Measurements from ENCODE around the gene INPP5K.

INPP5K gene

GRCh38 chr17:1535737-1536136, 19.3 kb upstream of the INPP5K start:
- TF ChIP-seq TAF1 (IDR thresholded peaks at IDR 0.05; ENCODE audit: borderline replicate concordance, insufficient read depth, low read length) = no peak
- no peak for TF ChIP-seq FOXP2 (optimal IDR thresholded peaks at IDR 0.05; ENCODE audit: borderline replicate concordance, extremely low read depth, extremely low read length, insufficient read depth)
- no peak for TF ChIP-seq POLR2AphosphoS5 (IDR thresholded peaks at IDR 0.05; ENCODE audit: low read depth, low read length)
- TF ChIP-seq, protein P1, sequence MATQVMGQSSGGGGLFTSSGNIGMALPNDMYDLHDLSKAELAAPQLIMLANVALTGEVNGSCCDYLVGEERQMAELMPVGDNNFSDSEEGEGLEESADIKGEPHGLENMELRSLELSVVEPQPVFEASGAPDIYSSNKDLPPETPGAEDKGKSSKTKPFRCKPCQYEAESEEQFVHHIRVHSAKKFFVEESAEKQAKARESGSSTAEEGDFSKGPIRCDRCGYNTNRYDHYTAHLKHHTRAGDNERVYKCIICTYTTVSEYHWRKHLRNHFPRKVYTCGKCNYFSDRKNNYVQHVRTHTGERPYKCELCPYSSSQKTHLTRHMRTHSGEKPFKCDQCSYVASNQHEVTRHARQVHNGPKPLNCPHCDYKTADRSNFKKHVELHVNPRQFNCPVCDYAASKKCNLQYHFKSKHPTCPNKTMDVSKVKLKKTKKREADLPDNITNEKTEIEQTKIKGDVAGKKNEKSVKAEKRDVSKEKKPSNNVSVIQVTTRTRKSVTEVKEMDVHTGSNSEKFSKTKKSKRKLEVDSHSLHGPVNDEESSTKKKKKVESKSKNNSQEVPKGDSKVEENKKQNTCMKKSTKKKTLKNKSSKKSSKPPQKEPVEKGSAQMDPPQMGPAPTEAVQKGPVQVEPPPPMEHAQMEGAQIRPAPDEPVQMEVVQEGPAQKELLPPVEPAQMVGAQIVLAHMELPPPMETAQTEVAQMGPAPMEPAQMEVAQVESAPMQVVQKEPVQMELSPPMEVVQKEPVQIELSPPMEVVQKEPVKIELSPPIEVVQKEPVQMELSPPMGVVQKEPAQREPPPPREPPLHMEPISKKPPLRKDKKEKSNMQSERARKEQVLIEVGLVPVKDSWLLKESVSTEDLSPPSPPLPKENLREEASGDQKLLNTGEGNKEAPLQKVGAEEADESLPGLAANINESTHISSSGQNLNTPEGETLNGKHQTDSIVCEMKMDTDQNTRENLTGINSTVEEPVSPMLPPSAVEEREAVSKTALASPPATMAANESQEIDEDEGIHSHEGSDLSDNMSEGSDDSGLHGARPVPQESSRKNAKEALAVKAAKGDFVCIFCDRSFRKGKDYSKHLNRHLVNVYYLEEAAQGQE (IDR thresholded peaks at IDR 0.05; ENCODE audit: insufficient read depth in 1 of 2, low read depth in 2 of 2, low read length in 2 of 2) = no peak
- TF ChIP-seq SIN3A (IDR thresholded peaks at IDR 0.05; ENCODE audit: borderline replicate concordance, insufficient read depth, low read length) = no peak

- TF ChIP-seq FOXP2 (optimal IDR thresholded peaks at IDR 0.05; ENCODE audit: borderline replicate concordance, extremely low read depth, extremely low read length, insufficient read depth) (no peak), SIN3A (IDR thresholded peaks at IDR 0.05; ENCODE audit: borderline replicate concordance, insufficient read depth, low read length) (no peak), TAF1 (IDR thresholded peaks at IDR 0.05; ENCODE audit: borderline replicate concordance, insufficient read depth, low read length) (no peak), POLR2AphosphoS5 (IDR thresholded peaks at IDR 0.05; ENCODE audit: low read depth, low read length) (no peak)
- TF ChIP-seq, protein P1 (IDR thresholded peaks at IDR 0.05; ENCODE audit: insufficient read depth in 1 of 2, low read depth in 2 of 2, low read length in 2 of 2) = no peak
Measured at GRCh38 chr17:1533661-1534325, 17.4 kb upstream of the INPP5K start.

DNA sequence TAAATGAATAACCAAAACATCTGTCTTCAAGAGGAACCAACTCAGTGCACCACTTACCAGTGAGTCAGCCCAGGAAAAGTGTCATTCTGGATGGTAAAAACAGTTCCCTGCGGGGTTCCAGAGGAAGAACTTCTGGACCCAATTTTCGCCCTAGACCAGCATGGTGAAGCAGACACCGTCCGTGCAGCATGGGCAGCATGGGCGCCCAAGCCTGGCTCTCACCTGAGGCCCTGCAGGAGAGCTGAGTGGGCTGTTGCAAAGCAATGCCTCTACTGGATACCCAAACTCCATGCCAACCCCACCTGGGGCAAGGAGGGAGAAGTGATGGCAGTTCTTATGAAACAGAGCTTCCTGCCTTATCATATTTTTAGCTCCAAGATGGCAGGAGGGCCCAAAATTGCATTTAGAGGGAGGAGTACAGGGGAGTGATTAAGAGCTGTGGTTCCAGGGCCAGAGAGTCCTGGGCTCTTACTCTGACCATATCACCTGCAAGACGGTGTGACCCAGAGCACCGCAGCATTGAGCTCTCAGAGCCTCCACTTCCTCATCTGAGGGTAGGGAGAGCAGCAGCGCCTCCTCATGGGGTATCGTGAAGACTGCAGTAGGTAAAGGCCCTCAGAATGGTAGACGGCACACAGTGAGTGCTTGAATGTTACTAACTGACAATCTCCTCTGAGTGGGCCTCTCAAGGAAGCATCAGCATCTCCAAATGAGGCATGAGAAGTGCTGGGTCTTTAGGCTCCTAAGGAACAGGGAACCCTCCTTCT, 16.6 kb upstream of the INPP5K start:
- TF ChIP-seq TAF1 (IDR thresholded peaks at IDR 0.05; ENCODE audit: borderline replicate concordance, insufficient read depth, low read length) (no peak), POLR2AphosphoS5 (IDR thresholded peaks at IDR 0.05; ENCODE audit: low read depth, low read length) (no peak), FOXP2 (optimal IDR thresholded peaks at IDR 0.05; ENCODE audit: borderline replicate concordance, extremely low read depth, extremely low read length, insufficient read depth) (no peak)

DNA sequence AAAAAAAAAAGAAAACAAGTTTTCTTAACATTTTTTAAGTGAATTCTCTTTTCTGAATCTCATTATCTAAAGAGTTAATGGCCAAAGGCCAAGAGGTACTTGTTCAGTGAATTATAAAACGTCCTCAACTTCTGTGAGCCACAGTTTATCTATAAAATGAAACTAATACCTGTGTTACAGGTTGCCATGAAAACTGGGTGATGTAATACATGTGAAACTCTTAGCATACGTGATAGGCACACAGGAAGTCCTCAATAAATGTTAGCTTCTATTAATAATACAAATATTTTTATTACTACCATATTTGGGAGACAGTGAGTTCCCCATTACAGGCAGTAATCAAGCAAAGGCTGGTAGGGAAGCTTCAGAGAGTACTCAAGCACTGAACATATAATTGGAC, 13.5 kb upstream of the INPP5K start:
- TF ChIP-seq, protein P1 (IDR thresholded peaks at IDR 0.05; ENCODE audit: insufficient read depth in 1 of 2, low read depth in 2 of 2, low read length in 2 of 2) = no peak
- TF ChIP-seq SIN3A (IDR thresholded peaks at IDR 0.05; ENCODE audit: borderline replicate concordance, insufficient read depth, low read length) = no peak
- no peak for TF ChIP-seq TAF1 (IDR thresholded peaks at IDR 0.05; ENCODE audit: borderline replicate concordance, insufficient read depth, low read length)

DNA sequence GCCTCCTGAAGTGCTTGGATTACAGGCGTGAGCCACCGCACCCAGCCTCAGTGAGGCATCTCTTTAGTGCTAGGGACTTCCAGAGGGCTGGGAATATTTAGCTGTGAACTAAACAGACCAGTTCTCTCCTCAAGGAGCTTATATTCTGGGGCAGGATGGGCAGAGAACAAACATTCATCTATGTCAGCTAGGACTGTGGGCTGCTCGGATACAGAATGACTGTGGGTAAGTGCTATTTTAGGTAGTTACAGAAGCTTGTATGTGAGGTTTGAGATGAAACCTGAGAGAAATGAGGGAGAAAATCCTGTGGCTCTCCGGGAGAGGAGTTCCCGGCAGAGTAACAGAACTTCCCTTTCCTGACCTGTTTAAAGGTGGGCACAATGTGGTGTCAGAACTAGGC, 6.2 kb upstream of the INPP5K start:
- TF ChIP-seq SIN3A (IDR thresholded peaks at IDR 0.05; ENCODE audit: borderline replicate concordance, insufficient read depth, low read length) = no peak
- TF ChIP-seq, protein P1 (IDR thresholded peaks at IDR 0.05; ENCODE audit: insufficient read depth in 1 of 2, low read depth in 2 of 2, low read length in 2 of 2) = no peak
- TF ChIP-seq TAF1 (IDR thresholded peaks at IDR 0.05; ENCODE audit: borderline replicate concordance, insufficient read depth, low read length) = no peak
- TF ChIP-seq FOXP2 (optimal IDR thresholded peaks at IDR 0.05; ENCODE audit: borderline replicate concordance, extremely low read depth, extremely low read length, insufficient read depth) = no peak
- TF ChIP-seq POLR2AphosphoS5 (IDR thresholded peaks at IDR 0.05; ENCODE audit: low read depth, low read length) = no peak

Data from PFSK-1 (cell line).